HepG2 (cell line): ENCODE results near the gene TPX2. TPM values are rescaled to one million over a fixed set of nuclear protein-coding genes. Genes with fewer than 3 reads are reported as not detected.

Source experiments
- CCAR2 ChIP-seq: fragments of 200-400 bp; formaldehyde crosslinking; optimal IDR thresholded peaks from 2 replicates; pipeline ENCODE3; 2018; ENCODE audit warnings: low read depth, mild to moderate bottlenecking, low read length, moderate library complexity
- ESRRA ChIP-seq: sonication (generic); formaldehyde crosslinking; IDR thresholded peaks from 2 replicates; pipeline ENCODE4 v1.5.1; 2020; ENCODE audit warnings: mild to moderate bottlenecking, low read depth, missing genetic modification reagents
- FLYWCH1 ChIP-seq: sonication (generic); formaldehyde crosslinking; IDR thresholded peaks from 2 replicates; pipeline ENCODE4 v1.8.1; 2023; ENCODE audit warnings: mild to moderate bottlenecking, missing genetic modification reagents
- FOXK1 ChIP-seq: sonication (generic); formaldehyde crosslinking; IDR thresholded peaks from 2 replicates; pipeline ENCODE4 v1.4.0; 2020; ENCODE audit warnings: low read depth, missing genetic modification reagents, borderline replicate concordance
- NFATC3 ChIP-seq: sonication (generic); formaldehyde crosslinking; IDR thresholded peaks from 2 replicates; pipeline ENCODE4 v1.5.1; 2020; ENCODE audit warnings: mild to moderate bottlenecking, missing genetic modification reagents
- POLR2A ChIP-seq, 2 experiments: IDR thresholded peaks; 2 replicates each; pipeline ENCODE4 v1.6.1; 2011; ENCODE audit warnings: low read depth in 2 of 2, low read length in 2 of 2, mild to moderate bottlenecking in 1 of 2, moderate library complexity in 1 of 2; ENCODE audit not compliant: insufficient read depth in 1 of 2
- SIN3B ChIP-seq: fragments of 150-350 bp; IDR thresholded peaks from 2 replicates; pipeline ENCODE4 v1.6.1; 2014; ENCODE audit warnings: low read length
- TAF15 ChIP-seq: fragments of 200-400 bp; formaldehyde crosslinking; IDR thresholded peaks from one replicate; pipeline ENCODE4 v1.6.1; 2018; ENCODE audit warnings: mild to moderate bottlenecking, low read depth, low read length; ENCODE audit not compliant: poor library complexity, severe bottlenecking
- TBX3 ChIP-seq: fragments of 450-650 bp; IDR thresholded peaks from 2 replicates; pipeline ENCODE4 v1.6.1; 2017; ENCODE audit warnings: antibody characterized with exemption, mild to moderate bottlenecking, inconsistent platforms, borderline replicate concordance
- WIZ ChIP-seq: sonication (generic); formaldehyde crosslinking; IDR thresholded peaks from 2 replicates; pipeline ENCODE4 v1.5.1; 2020; ENCODE audit warnings: mild to moderate bottlenecking, missing genetic modification reagents
- ZFP82 ChIP-seq: sonication (generic); formaldehyde crosslinking; IDR thresholded peaks from 2 replicates; pipeline ENCODE4 v1.5.1; 2020; ENCODE audit warnings: mild to moderate bottlenecking, missing genetic modification reagents, borderline replicate concordance
- ZFP90 ChIP-seq: sonication (generic); formaldehyde crosslinking; IDR thresholded peaks from 2 replicates; pipeline ENCODE4 v1.8.0; 2022; ENCODE audit warnings: missing genetic modification reagents, mild to moderate bottlenecking, inconsistent platforms, borderline replicate concordance
- ZMYM2 ChIP-seq: sonication (generic); formaldehyde crosslinking; IDR thresholded peaks from 2 replicates; pipeline ENCODE4 v1.8.0; 2022; ENCODE audit warnings: mild to moderate bottlenecking, missing genetic modification reagents
- ZNF282 ChIP-seq: fragments of 450-650 bp; IDR thresholded peaks from 2 replicates; pipeline ENCODE4 v1.6.1; 2018; ENCODE audit not compliant: partially characterized antibody
- ZNF543 ChIP-seq: sonication (generic); formaldehyde crosslinking; IDR thresholded peaks from 2 replicates; pipeline ENCODE4 v1.4.0; 2020; ENCODE audit warnings: mild to moderate bottlenecking, missing genetic modification reagents
- ZNF7 ChIP-seq: IDR thresholded peaks from 2 replicates; pipeline ENCODE4 v1.6.1; 2016; ENCODE audit warnings: missing biosample characterization, missing genetic modification reagents
- ZNF883 ChIP-seq: sonication (generic); formaldehyde crosslinking; IDR thresholded peaks from 2 replicates; pipeline ENCODE4 v1.5.1; 2020; ENCODE audit warnings: mild to moderate bottlenecking, missing genetic modification reagents; ENCODE audit errors: not compliant biosample characterization
- polyA plus RNA-seq, 8 experiments: library from polyadenylated mRNA; depleted of rRNA in 3 of 8; stranded (reverse) in 7 of 8; unstranded in 1 of 8; fragments of >200 nt; fragmentation: Illumina TruSeq in 4 of 8; extraction: Trizol in 4 of 8; gene quantifications; 2 replicates each; pipeline versions ENCODE4 v1.2.1 to v1.2.3, GENCODE V29; 2011 to 2016; ENCODE audit warnings: low read depth in 4 of 8, missing spikeins in 1 of 8, mixed read lengths in 1 of 8; ENCODE audit not compliant: insufficient read depth in 1 of 8
- total RNA-seq, 5 experiments: library from RNA; depleted of rRNA; stranded (reverse); fragments of >200 nt; fragmentation: Illumina TruSeq; extraction: Trizol; gene quantifications; 2 replicates each; pipeline ENCODE4 v1.2.3, GENCODE V29; 2016; ENCODE audit warnings: low read depth in 1 of 5
- TF ChIP-seq, protein P1 (sequence below): sonication (generic); formaldehyde crosslinking; IDR thresholded peaks from 2 replicates; pipeline ENCODE4 v1.4.0; 2020; ENCODE audit warnings: missing genetic modification reagents
- TF ChIP-seq, protein P2 (sequence below): sonication (generic); formaldehyde crosslinking; IDR thresholded peaks from 2 replicates; pipeline ENCODE4 v1.4.0; 2020; ENCODE audit warnings: missing genetic modification reagents

The TPX2 gene
- total and polyA plus RNA-seq, 2 of the 13 experiments (the other 11 are each of a cell fraction or from before 2014, with no cell fraction given): 34.3 to 124 TPM

DNA sequence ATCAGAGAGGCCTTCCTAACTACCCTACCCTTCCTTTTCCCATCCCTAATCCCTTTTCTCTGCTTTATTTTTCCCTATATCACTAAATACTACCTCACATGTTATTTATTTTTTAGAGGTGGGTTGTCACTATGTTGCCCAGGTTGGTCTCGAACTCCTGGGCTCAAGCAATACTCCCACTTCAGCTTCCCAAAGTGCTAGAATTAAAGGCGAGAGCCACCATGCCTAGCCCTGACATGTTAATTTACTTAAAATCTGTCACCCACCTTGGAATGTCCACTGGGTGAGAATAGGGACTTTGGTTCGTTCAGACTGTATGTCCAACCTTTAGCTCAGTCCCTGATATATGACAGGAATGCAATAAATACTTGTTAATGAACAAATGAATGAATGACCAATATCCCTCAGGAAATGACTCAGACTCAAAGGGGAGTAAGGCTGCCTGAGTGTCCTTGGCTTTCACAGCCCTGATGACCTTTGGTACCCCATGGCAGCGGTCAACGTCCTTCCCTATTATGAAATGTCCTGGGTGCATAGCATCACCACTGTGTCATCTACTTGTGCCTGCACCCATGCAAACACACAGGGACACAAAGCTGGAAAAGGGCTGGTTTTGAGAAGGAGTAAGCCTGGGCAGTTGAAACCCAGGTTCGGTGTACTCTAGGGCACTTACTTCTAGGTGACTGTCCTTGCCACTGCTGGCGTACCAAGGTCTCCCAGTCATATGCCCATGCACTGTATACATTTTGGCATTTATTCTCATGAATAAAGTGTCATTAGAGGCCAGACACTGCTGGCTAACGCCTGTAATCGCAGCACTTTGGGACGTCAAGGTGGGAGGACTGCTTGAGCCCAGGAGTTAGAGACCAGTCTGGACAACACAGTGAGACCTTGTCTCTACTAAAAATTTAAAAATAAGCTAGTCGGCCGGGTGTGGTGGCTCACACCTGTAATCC is 43.0 kb upstream of the TPX2 start (continued):
- TF ChIP-seq NFATC3 (CRISPR knock-in tag) (no peak), ZFP82 (CRISPR knock-in tag) (no peak), ESRRA (peak; percentile 99), POLR2A (IDR thresholded peaks at IDR 0.05; ENCODE audit: insufficient read depth in 1 of 2, low read depth in 2 of 2, low read length in 2 of 2) (peak; percentile 54 to 80; a peak in 3 of 4 replicates), ZNF883 (CRISPR knock-in tag) (peak; percentile 37), SIN3B (0 out of 2 replicates have a peak, but pooled peaks have one; percentile 9), CCAR2 (peak; percentile 9), ZFP90 (CRISPR knock-in tag) (peak; percentile 19; the same call in 1 of the 2 replicates), ZMYM2 (CRISPR knock-in tag) (peak; percentile 98), TAF15 (no peak), ZNF543 (CRISPR knock-in tag) (no peak), ZNF7 (peak; percentile 85), TBX3 (peak; percentile 95), FLYWCH1 (CRISPR knock-in tag) (no peak), ZNF282 (no peak), WIZ (CRISPR knock-in tag) (peak; percentile 92), FOXK1 (CRISPR knock-in tag) (peak; percentile 99)
- TF ChIP-seq, protein P1, sequence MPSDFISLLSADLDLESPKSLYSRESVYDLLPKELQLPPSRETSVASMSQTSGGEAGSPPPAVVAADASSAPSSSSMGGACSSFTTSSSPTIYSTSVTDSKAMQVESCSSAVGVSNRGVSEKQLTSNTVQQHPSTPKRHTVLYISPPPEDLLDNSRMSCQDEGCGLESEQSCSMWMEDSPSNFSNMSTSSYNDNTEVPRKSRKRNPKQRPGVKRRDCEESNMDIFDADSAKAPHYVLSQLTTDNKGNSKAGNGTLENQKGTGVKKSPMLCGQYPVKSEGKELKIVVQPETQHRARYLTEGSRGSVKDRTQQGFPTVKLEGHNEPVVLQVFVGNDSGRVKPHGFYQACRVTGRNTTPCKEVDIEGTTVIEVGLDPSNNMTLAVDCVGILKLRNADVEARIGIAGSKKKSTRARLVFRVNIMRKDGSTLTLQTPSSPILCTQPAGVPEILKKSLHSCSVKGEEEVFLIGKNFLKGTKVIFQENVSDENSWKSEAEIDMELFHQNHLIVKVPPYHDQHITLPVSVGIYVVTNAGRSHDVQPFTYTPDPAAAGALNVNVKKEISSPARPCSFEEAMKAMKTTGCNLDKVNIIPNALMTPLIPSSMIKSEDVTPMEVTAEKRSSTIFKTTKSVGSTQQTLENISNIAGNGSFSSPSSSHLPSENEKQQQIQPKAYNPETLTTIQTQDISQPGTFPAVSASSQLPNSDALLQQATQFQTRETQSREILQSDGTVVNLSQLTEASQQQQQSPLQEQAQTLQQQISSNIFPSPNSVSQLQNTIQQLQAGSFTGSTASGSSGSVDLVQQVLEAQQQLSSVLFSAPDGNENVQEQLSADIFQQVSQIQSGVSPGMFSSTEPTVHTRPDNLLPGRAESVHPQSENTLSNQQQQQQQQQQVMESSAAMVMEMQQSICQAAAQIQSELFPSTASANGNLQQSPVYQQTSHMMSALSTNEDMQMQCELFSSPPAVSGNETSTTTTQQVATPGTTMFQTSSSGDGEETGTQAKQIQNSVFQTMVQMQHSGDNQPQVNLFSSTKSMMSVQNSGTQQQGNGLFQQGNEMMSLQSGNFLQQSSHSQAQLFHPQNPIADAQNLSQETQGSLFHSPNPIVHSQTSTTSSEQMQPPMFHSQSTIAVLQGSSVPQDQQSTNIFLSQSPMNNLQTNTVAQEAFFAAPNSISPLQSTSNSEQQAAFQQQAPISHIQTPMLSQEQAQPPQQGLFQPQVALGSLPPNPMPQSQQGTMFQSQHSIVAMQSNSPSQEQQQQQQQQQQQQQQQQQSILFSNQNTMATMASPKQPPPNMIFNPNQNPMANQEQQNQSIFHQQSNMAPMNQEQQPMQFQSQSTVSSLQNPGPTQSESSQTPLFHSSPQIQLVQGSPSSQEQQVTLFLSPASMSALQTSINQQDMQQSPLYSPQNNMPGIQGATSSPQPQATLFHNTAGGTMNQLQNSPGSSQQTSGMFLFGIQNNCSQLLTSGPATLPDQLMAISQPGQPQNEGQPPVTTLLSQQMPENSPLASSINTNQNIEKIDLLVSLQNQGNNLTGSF (CRISPR knock-in tag): peak; percentile 37; the same call in 1 of the 2 replicates
- TF ChIP-seq, protein P2, sequence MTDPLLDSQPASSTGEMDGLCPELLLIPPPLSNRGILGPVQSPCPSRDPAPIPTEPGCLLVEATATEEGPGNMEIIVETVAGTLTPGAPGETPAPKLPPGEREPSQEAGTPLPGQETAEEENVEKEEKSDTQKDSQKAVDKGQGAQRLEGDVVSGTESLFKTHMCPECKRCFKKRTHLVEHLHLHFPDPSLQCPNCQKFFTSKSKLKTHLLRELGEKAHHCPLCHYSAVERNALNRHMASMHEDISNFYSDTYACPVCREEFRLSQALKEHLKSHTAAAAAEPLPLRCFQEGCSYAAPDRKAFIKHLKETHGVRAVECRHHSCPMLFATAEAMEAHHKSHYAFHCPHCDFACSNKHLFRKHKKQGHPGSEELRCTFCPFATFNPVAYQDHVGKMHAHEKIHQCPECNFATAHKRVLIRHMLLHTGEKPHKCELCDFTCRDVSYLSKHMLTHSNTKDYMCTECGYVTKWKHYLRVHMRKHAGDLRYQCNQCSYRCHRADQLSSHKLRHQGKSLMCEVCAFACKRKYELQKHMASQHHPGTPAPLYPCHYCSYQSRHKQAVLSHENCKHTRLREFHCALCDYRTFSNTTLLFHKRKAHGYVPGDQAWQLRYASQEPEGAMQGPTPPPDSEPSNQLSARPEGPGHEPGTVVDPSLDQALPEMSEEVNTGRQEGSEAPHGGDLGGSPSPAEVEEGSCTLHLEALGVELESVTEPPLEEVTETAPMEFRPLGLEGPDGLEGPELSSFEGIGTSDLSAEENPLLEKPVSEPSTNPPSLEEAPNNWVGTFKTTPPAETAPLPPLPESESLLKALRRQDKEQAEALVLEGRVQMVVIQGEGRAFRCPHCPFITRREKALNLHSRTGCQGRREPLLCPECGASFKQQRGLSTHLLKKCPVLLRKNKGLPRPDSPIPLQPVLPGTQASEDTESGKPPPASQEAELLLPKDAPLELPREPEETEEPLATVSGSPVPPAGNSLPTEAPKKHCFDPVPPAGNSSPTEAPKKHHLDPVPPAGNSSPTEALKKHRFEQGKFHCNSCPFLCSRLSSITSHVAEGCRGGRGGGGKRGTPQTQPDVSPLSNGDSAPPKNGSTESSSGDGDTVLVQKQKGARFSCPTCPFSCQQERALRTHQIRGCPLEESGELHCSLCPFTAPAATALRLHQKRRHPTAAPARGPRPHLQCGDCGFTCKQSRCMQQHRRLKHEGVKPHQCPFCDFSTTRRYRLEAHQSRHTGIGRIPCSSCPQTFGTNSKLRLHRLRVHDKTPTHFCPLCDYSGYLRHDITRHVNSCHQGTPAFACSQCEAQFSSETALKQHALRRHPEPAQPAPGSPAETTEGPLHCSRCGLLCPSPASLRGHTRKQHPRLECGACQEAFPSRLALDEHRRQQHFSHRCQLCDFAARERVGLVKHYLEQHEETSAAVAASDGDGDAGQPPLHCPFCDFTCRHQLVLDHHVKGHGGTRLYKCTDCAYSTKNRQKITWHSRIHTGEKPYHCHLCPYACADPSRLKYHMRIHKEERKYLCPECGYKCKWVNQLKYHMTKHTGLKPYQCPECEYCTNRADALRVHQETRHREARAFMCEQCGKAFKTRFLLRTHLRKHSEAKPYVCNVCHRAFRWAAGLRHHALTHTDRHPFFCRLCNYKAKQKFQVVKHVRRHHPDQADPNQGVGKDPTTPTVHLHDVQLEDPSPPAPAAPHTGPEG (CRISPR knock-in tag): peak; percentile 70; the same call in 1 of the 2 replicates
